Measurements from ENCODE around the gene KRT37. TPM values are rescaled to one million over a fixed set of nuclear protein-coding genes. Genes with fewer than 3 reads are reported as not detected.
"Not testable (repeated sequence)": the region's sequence is repeated elsewhere in the genome, so short reads cannot be mapped to it uniquely, and the experiment has no call there.

KRT37 gene
- total RNA-seq, 4 donors from 2014 or later: 0.53 to 7.1 TPM; not detected in 2

DNA sequence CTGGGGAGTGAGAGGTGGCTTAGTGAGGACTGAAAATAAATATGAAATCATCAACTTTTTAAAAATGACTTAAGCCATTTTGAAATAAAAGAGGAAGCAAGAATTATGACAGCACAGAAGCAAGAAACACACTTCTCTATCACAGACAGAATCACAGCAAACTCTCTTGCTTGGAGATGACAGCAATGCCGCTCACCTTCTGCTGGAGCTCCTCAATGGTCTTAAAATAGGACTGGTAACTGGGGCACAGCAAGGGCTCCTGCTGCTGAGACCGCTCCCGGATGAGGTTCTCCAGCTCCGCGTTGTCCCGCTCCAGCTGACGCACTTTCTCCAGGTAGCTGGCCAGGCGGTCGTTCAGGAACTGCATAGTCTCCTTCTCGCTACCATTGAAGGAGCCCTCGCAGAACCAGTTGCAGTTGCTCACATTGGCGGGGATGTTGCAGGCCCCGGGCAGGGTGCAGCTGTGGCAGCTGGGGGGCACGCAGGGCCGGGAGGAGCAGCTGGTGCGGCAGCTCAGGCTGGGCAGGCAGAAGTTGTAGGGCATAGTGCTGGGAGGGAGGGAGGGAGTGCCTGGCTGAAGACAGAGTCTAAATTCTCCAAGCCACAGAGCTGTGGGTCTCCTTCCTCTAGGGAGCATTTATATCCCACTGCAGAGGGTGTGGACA, 27.3 kb downstream of the KRT37 start, which contains the start of gene KRT31:
TSS of gene KRT31 (minus strand) at position 613 of the 665 bp plus-strand sequence. CDS start at position 544, 69 bp downstream.
- peaks cover 7% of the 10 kb centered on the region for H3K4me1 ChIP-seq
- peak within 1 kb of the TSS; percentile 59 for H3K27ac ChIP-seq
- TF ChIP-seq EP300 (IDR thresholded peaks at IDR 0.05) (no peak), POLR2AphosphoS5 (IDR thresholded peaks at IDR 0.05) (no peak), POLR2A (IDR thresholded peaks at IDR 0.05) (no peak)
- TF ChIP-seq, protein P1, sequence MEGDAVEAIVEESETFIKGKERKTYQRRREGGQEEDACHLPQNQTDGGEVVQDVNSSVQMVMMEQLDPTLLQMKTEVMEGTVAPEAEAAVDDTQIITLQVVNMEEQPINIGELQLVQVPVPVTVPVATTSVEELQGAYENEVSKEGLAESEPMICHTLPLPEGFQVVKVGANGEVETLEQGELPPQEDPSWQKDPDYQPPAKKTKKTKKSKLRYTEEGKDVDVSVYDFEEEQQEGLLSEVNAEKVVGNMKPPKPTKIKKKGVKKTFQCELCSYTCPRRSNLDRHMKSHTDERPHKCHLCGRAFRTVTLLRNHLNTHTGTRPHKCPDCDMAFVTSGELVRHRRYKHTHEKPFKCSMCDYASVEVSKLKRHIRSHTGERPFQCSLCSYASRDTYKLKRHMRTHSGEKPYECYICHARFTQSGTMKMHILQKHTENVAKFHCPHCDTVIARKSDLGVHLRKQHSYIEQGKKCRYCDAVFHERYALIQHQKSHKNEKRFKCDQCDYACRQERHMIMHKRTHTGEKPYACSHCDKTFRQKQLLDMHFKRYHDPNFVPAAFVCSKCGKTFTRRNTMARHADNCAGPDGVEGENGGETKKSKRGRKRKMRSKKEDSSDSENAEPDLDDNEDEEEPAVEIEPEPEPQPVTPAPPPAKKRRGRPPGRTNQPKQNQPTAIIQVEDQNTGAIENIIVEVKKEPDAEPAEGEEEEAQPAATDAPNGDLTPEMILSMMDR (IDR thresholded peaks at IDR 0.05): no peak
- H3K4me3 ChIP-seq: peak within 1 kb of the TSS; percentile 14
- WGBS: 52% methylated on average over 11 of the region's 16 CpGs
- no peaks in the 10 kb centered on the region for H3K9me3 ChIP-seq
- H3K36me3 ChIP-seq: no peaks in the 10 kb centered on the region
- no peaks in the 10 kb centered on the region for H3K27me3 ChIP-seq
- no peak for DNase-seq (ENCODE audit: low spot score in 2 of 2)

DNA sequence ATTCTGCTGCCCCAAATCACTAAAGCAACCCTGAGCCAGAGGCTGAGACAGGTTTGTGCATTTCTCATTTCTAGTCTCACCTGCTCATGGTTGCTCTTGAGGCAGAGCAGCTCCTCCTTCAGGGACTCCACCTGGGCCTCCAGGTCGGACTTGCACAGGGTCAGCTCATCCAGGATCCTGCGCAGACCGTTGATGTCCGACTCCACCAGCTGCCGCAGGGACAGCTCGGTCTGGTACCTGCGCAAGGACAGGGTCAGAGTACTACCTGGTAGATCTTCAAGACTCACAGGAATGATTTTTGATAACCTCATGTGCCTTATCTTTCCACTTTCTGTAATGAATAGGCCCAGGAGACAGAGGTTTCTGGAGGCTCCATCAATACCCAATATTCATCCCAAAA, 28.0 kb downstream of the KRT37 start:
- 76% methylated on average over 7 of the region's 7 CpGs for WGBS
- no peaks in the 10 kb centered on the region for H3K9me3 ChIP-seq
- H3K27ac ChIP-seq: peak overlapping the region; percentile 59

DNA sequence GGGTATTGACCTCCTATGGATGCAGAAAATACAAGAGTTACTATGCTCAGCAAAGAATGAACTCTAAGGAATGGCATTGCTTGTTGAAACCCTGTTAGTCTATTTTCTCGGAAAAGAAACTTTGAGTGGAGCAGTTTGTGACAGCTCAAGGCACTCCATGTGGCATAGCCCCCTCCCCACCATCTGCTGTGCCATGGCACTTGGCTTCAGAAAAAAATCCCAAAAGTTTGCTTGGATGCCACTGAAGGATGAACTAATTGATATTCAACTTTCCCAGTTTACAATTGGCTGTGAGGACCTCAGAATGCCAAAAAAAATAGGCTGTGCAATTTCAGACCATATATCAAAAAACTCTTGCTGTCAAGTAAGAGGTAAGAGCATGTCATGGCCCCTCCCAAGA, 28.8 kb downstream of the KRT37 start:
- Histone ChIP-seq H3K9me3 (no peaks in the 10 kb centered on the region), H3K27ac (peak overlapping the region; percentile 54), H3K4me3 (no peak overlapping the region), H3K36me3 (no peaks in the 10 kb centered on the region), H3K4me1 (peaks cover 7% of the 10 kb centered on the region), H3K27me3 (no peaks in the 10 kb centered on the region)
- TF ChIP-seq, protein P1 (IDR thresholded peaks at IDR 0.05): no peak
- no peak for TF ChIP-seq EP300 (IDR thresholded peaks at IDR 0.05)
- TF ChIP-seq POLR2AphosphoS5 (IDR thresholded peaks at IDR 0.05): no peak
- no peak for TF ChIP-seq POLR2A (IDR thresholded peaks at IDR 0.05)
- 46% methylated on average over 1 of the region's 1 CpG for WGBS
- no peak for DNase-seq (ENCODE audit: low spot score in 2 of 2)

More for the DNA sequence above, 28.0 kb downstream of the KRT37 start:
- TF ChIP-seq, protein P1 (IDR thresholded peaks at IDR 0.05): no peak
- TF ChIP-seq POLR2A (IDR thresholded peaks at IDR 0.05) (no peak), POLR2AphosphoS5 (IDR thresholded peaks at IDR 0.05) (no peak), EP300 (IDR thresholded peaks at IDR 0.05) (no peak)
- Histone ChIP-seq H3K4me3 (peak overlapping the region; percentile 14), H3K27me3 (no peaks in the 10 kb centered on the region), H3K36me3 (no peaks in the 10 kb centered on the region), H3K4me1 (peaks cover 7% of the 10 kb centered on the region)
- no peak for DNase-seq (ENCODE audit: low spot score in 2 of 2)

DNA sequence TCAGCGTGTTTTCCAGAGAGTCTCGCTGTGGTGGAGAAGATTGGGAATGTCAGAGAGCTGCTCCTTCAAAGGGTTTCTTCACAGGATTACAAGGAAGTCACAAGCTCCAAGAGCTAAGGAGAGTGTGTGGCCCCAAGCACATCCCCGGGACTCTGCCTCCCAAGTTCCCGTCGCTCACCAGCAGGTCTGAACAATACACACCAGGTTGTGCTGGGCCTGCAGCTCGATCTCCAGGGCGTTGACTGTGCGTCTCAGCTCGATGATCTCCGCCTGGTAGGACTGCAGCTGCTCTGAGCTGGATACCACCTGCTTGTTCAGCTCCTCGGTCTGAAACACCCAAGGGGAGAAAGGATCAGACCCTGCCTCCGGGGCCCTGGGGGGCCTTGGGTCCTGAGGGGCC, 29.3 kb downstream of the KRT37 start:
- H3K4me1 ChIP-seq, H3K36me3 ChIP-seq: not testable (repeated sequence)
- peak overlapping the region; percentile 54 for H3K27ac ChIP-seq

DNA sequence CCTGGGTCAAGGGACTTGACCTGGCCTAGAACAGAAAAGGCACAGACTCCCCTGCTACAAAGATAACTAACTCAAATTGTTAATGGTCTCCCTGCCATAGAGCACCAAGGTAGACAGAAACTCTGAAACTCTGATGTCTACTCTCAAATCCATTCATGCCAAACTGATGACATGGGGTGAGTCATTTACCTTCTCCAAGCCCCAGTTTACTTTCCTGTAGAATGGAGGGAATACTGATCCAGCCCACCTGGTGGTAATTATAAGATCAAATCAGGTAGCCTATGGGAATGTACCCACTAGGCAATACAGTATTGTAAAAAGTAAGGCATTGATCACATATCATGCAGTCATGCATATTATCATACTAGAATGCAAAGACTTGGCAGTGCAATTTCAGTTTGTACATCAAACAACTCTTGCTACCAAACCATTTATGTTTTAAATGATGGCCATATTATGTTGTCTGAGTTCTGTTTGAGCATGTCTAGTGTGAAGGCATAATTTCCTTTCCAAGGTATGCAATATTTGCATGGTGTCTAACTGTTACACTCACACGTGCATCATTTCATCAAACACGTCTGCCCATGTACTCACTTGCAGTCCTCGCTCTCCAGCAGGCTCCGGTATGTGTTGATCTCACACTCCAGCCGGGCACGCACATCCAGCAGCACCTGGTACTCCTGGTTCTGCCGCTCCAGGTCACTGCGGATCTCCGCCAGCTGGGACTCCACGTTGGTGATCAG, 30.0 kb downstream of the KRT37 start:
- H3K4me3 ChIP-seq: no peak overlapping the region
- no peaks in the 10 kb centered on the region for H3K9me3 ChIP-seq
- TF ChIP-seq POLR2AphosphoS5 (IDR thresholded peaks at IDR 0.05) (no peak), POLR2A (IDR thresholded peaks at IDR 0.05) (no peak), EP300 (IDR thresholded peaks at IDR 0.05) (no peak)
- TF ChIP-seq, protein P1 (IDR thresholded peaks at IDR 0.05): no peak
- H3K36me3 ChIP-seq: no peaks in the 10 kb centered on the region
- DNase-seq (ENCODE audit: low spot score in 2 of 2): no peak
- H3K27me3 ChIP-seq: peaks cover 5% of the 10 kb centered on the region
- H3K27ac ChIP-seq: peak overlapping the region; percentile 15
- H3K4me1 ChIP-seq: peaks cover 7% of the 10 kb centered on the region
- 73% methylated on average over 10 of the region's 10 CpGs for WGBS

More for the DNA sequence above, 29.3 kb downstream of the KRT37 start:
- DNase-seq (ENCODE audit: low spot score in 2 of 2); H3K4me3 ChIP-seq; H3K27me3 ChIP-seq; H3K9me3 ChIP-seq: not testable (repeated sequence)
- 85% methylated on average over 2 of the region's 12 CpGs for WGBS
